GM19324 (cell line): ENCODE data around the gene SLC27A6.
"Not testable (repeated sequence)": the region's sequence is repeated elsewhere in the genome, so short reads cannot be mapped to it uniquely, and the experiment has no call there.

Experiments
- ATAC-seq: cut with Tn5 transposase; IDR thresholded peaks from one replicate; pipeline ENCODE4 v1.9.1; 2021; ENCODE audit warnings: mild to moderate bottlenecking, moderate library complexity; ENCODE audit not compliant: unreplicated experiment, low FRiP score

Gene SLC27A6

GRCh38 chr5:128965011-128965637, at the start of gene SLC27A6:
TSS of gene SLC27A6 (plus strand) at chr5:128965488. CDS start at chr5:128966138, 650 bp downstream.
- no peak for ATAC-seq

GRCh38 chr5:128919542-128919941, 45.7 kb upstream of the SLC27A6 start:
- no peak for ATAC-seq

- no peak for ATAC-seq
Measured at GRCh38 chr5:128920345-128921215, 44.7 kb upstream of the SLC27A6 start.

GRCh38 chr5:128924299-128924698, 41.0 kb upstream of the SLC27A6 start:
- no peak for ATAC-seq

- ATAC-seq: no peak
Measured at GRCh38 chr5:128925973-128926372, 39.3 kb upstream of the SLC27A6 start.

GRCh38 chr5:128927644-128928043, 37.6 kb upstream of the SLC27A6 start:
- ATAC-seq: no peak

GRCh38 chr5:128932232-128932631, 33.1 kb upstream of the SLC27A6 start:
- ATAC-seq: not testable (repeated sequence)

GRCh38 chr5:128943100-128943499, 22.2 kb upstream of the SLC27A6 start:
- not testable (repeated sequence) for ATAC-seq

GRCh38 chr5:128949847-128950546, 15.3 kb upstream of the SLC27A6 start:
- no peak for ATAC-seq

- ATAC-seq: not testable (repeated sequence)
Measured at GRCh38 chr5:128951301-128951700, 14.0 kb upstream of the SLC27A6 start.

GRCh38 chr5:128956164-128956563, 9.1 kb upstream of the SLC27A6 start:
- ATAC-seq: no peak

GRCh38 chr5:128962211-128962610, 3.1 kb upstream of the SLC27A6 start:
- no peak for ATAC-seq

- ATAC-seq: no peak
Measured at GRCh38 chr5:128965638-128966302, 482 bp downstream of the SLC27A6 start.

GRCh38 chr5:128966375-128966774, 1.1 kb downstream of the SLC27A6 start:
- ATAC-seq: no peak

- no peak for ATAC-seq
Measured at GRCh38 chr5:128966846-128967245, 1.6 kb downstream of the SLC27A6 start.

- ATAC-seq: no peak
Measured at GRCh38 chr5:128973244-128973643, 8.0 kb downstream of the SLC27A6 start.

GRCh38 chr5:128974567-128974966, 9.3 kb downstream of the SLC27A6 start:
- no peak for ATAC-seq

GRCh38 chr5:128979761-128980160, 14.5 kb downstream of the SLC27A6 start:
- no peak for ATAC-seq

- no peak for ATAC-seq
Measured at GRCh38 chr5:128980917-128981316, 15.6 kb downstream of the SLC27A6 start.

- ATAC-seq: no peak
Measured at GRCh38 chr5:128984480-128984879, 19.2 kb downstream of the SLC27A6 start.

- no peak for ATAC-seq
Measured at GRCh38 chr5:128988476-128988875, 23.2 kb downstream of the SLC27A6 start.
